Ishikawa (cell line): ENCODE results near the gene CNTNAP2.

Experiments
- CEBPB ChIP-seq: IDR thresholded peaks from 2 replicates; pipeline ENCODE4 v1.6.1; 2012
- CREB1 ChIP-seq: IDR thresholded peaks from 2 replicates; pipeline ENCODE4 v1.6.1; 2012; ENCODE audit warnings: low read depth
- EGR1 ChIP-seq: IDR thresholded peaks from 2 replicates; pipeline ENCODE4 v1.6.1; 2012
- EP300 ChIP-seq: IDR thresholded peaks from 2 replicates; pipeline ENCODE4 v1.6.1; 2012; ENCODE audit warnings: borderline replicate concordance
- FOXM1 ChIP-seq: IDR thresholded peaks from 2 replicates; pipeline ENCODE4 v1.6.1; 2012; ENCODE audit warnings: low read depth, borderline replicate concordance
- MAX ChIP-seq: IDR thresholded peaks from 2 replicates; pipeline ENCODE4 v1.6.1; 2012
- NFIC ChIP-seq: IDR thresholded peaks from 2 replicates; pipeline ENCODE4 v1.6.1; 2012
- RAD21 ChIP-seq: IDR thresholded peaks from 2 replicates; pipeline ENCODE4 v1.6.1; 2012; ENCODE audit warnings: low read depth
- REST ChIP-seq: IDR thresholded peaks from 2 replicates; pipeline ENCODE4 v1.6.1; 2012; ENCODE audit warnings: low read depth, mild to moderate bottlenecking
- TAF1 ChIP-seq: IDR thresholded peaks from 2 replicates; pipeline ENCODE4 v1.6.1; 2012; ENCODE audit warnings: low read depth, mild to moderate bottlenecking
- TCF12 ChIP-seq: IDR thresholded peaks from 2 replicates; pipeline ENCODE4 v1.6.1; 2012; ENCODE audit warnings: low read depth
- TEAD4 ChIP-seq: IDR thresholded peaks from 2 replicates; pipeline ENCODE4 v1.6.1; 2012
- USF1 ChIP-seq: IDR thresholded peaks from 2 replicates; pipeline ENCODE4 v1.6.1; 2012
- YY1 ChIP-seq: IDR thresholded peaks from 2 replicates; pipeline ENCODE4 v1.6.1; 2012; ENCODE audit warnings: low read depth
- ZBTB7A ChIP-seq: IDR thresholded peaks from 2 replicates; pipeline ENCODE4 v1.6.1; 2012; ENCODE audit warnings: low read depth

Gene CNTNAP2

GRCh38 chr7:146885231-146885630 is 768.6 kb downstream of the CNTNAP2 start:
- peak; percentile 38; the same call in 1 of the 2 replicates for TF ChIP-seq EP300
- TF ChIP-seq ZBTB7A, result no peak
- TF ChIP-seq FOXM1, result peak; percentile 80
- peak; percentile 55 for TF ChIP-seq NFIC
- TF ChIP-seq TEAD4, result peak; percentile 70
- no peak for TF ChIP-seq USF1
- peak; percentile 5; the same call in 1 of the 2 replicates for TF ChIP-seq CEBPB

- no peak for TF ChIP-seq ZBTB7A
- TF ChIP-seq FOXM1, result no peak
- no peak for TF ChIP-seq TAF1
- TF ChIP-seq YY1, result no peak
- TF ChIP-seq NFIC, result no peak
- no peak for TF ChIP-seq MAX
- TF ChIP-seq RAD21, result no peak
- no peak for TF ChIP-seq EGR1
- TF ChIP-seq REST, result no peak
- no peak for TF ChIP-seq USF1
- no peak for TF ChIP-seq CEBPB
- TF ChIP-seq TEAD4, result no peak
Measured at GRCh38 chr7:146889806-146890555, 773.4 kb downstream of the CNTNAP2 start.

GRCh38 chr7:146892151-146892550 is 775.5 kb downstream of the CNTNAP2 start:
- TF ChIP-seq TCF12, result no peak
- TF ChIP-seq TEAD4, result peak; percentile 44; the same call in 1 of the 2 replicates
- TF ChIP-seq USF1, result no peak
- TF ChIP-seq CREB1, result no peak
- peak; percentile 52; the same call in 1 of the 2 replicates for TF ChIP-seq NFIC

- TF ChIP-seq NFIC, result no peak
- no peak for TF ChIP-seq MAX
- no peak for TF ChIP-seq REST
- TF ChIP-seq CEBPB, result no peak
- no peak for TF ChIP-seq CREB1
- TF ChIP-seq RAD21, result no peak
- no peak for TF ChIP-seq EGR1
- no peak for TF ChIP-seq EP300
- no peak for TF ChIP-seq TCF12
- TF ChIP-seq FOXM1, result no peak
- TF ChIP-seq ZBTB7A, result no peak
- no peak for TF ChIP-seq USF1
- TF ChIP-seq TEAD4, result no peak
- no peak for TF ChIP-seq YY1
- no peak for TF ChIP-seq TAF1
Measured at GRCh38 chr7:146894927-146895326, 778.3 kb downstream of the CNTNAP2 start.

GRCh38 chr7:146902266-146902665 is 785.7 kb downstream of the CNTNAP2 start:
- TF ChIP-seq RAD21 (no peak), EGR1 (no peak), MAX (no peak), TCF12 (no peak), EP300 (no peak), REST (no peak), NFIC (no peak), TAF1 (no peak), CEBPB (no peak), FOXM1 (no peak)
